GM23338 (cell line): ENCODE measurements around the gene CDH23.

Experiments used
- EZH2 ChIP-seq: fragments of 200-600 bp; sonication (generic); IDR thresholded peaks from one replicate; pipeline ENCODE4 v1.8.0; 2017; ENCODE audit warnings: antibody characterized with exemption, mild to moderate bottlenecking, low read depth; ENCODE audit not compliant: unreplicated experiment
- POLR2AphosphoS5 ChIP-seq: IDR thresholded peaks from 2 replicates; pipeline ENCODE4 v1.6.1; 2016; ENCODE audit warnings: antibody characterized with exemption, low read depth
- TF ChIP-seq, protein P1 (sequence below), 2 experiments: fragments of 200-600 bp in 1 of 2; sonication (generic) in 1 of 2; conservative IDR thresholded peaks; 2 replicates each; pipeline versions ENCODE4 v1.5.1 to v1.6.1; 2016 to 2017; ENCODE audit warnings: antibody characterized with exemption in 2 of 2, low read depth in 2 of 2, mild to moderate bottlenecking in 2 of 2, moderate library complexity in 1 of 2
- TF ChIP-seq, protein P2 (sequence below): IDR thresholded peaks from one replicate; pipeline ENCODE4 v1.6.1; 2018; ENCODE audit warnings: antibody characterized with exemption; ENCODE audit not compliant: unreplicated experiment

DNA sequence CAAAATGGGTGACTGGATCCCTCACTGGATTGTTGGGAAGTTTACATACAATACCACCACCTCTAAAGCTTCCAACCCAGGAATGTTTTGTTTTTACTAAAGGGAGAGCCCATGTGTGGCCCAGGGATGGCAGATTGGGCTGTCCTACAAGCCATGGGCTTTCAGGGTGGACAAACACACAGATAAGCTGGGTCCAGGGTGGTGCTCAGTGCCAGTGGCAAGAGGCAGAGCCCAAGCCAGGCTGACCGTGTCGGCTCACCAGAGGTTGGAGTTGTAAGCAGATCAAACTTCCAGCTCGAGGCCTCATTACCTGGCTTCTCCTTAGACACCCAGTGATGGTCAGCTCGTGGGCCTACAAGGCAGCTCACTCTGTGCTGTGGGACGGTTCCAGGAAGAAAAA, 52.3 kb downstream of the CDH23 start:
- TF ChIP-seq, protein P1, sequence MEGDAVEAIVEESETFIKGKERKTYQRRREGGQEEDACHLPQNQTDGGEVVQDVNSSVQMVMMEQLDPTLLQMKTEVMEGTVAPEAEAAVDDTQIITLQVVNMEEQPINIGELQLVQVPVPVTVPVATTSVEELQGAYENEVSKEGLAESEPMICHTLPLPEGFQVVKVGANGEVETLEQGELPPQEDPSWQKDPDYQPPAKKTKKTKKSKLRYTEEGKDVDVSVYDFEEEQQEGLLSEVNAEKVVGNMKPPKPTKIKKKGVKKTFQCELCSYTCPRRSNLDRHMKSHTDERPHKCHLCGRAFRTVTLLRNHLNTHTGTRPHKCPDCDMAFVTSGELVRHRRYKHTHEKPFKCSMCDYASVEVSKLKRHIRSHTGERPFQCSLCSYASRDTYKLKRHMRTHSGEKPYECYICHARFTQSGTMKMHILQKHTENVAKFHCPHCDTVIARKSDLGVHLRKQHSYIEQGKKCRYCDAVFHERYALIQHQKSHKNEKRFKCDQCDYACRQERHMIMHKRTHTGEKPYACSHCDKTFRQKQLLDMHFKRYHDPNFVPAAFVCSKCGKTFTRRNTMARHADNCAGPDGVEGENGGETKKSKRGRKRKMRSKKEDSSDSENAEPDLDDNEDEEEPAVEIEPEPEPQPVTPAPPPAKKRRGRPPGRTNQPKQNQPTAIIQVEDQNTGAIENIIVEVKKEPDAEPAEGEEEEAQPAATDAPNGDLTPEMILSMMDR (conservative IDR thresholded peaks at IDR 0.05; ENCODE audit: low read depth in 2 of 2), result no peak
- TF ChIP-seq EZH2 (no peak), POLR2AphosphoS5 (no peak)
- TF ChIP-seq, protein P2, sequence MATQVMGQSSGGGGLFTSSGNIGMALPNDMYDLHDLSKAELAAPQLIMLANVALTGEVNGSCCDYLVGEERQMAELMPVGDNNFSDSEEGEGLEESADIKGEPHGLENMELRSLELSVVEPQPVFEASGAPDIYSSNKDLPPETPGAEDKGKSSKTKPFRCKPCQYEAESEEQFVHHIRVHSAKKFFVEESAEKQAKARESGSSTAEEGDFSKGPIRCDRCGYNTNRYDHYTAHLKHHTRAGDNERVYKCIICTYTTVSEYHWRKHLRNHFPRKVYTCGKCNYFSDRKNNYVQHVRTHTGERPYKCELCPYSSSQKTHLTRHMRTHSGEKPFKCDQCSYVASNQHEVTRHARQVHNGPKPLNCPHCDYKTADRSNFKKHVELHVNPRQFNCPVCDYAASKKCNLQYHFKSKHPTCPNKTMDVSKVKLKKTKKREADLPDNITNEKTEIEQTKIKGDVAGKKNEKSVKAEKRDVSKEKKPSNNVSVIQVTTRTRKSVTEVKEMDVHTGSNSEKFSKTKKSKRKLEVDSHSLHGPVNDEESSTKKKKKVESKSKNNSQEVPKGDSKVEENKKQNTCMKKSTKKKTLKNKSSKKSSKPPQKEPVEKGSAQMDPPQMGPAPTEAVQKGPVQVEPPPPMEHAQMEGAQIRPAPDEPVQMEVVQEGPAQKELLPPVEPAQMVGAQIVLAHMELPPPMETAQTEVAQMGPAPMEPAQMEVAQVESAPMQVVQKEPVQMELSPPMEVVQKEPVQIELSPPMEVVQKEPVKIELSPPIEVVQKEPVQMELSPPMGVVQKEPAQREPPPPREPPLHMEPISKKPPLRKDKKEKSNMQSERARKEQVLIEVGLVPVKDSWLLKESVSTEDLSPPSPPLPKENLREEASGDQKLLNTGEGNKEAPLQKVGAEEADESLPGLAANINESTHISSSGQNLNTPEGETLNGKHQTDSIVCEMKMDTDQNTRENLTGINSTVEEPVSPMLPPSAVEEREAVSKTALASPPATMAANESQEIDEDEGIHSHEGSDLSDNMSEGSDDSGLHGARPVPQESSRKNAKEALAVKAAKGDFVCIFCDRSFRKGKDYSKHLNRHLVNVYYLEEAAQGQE, result no peak
